Activated CD8-positive, alpha-beta T cell treated with anti-CD3 and anti-CD28 coated beads for 36 hours (primary cell): Measurements from ENCODE around the gene LPP. TPM values are rescaled to one million over a fixed set of nuclear protein-coding genes. Genes with fewer than 3 reads are reported as not detected.

Experiments
- ATAC-seq: fragments of 200-7000 bp; cut with Tn5 transposase; one replicate; pipeline ENCODE4 v1.10.0; 2021; ENCODE audit warnings: mild to moderate bottlenecking, moderate library complexity
- CTCF ChIA-PET: fragments of 350-600 bp; sonication (Branson Sonifier 250); formaldehyde crosslinking; loops from one replicate; lab custom pipeline; 2021; ENCODE audit warnings: antibody characterized with exemption; lab: Charles Lee
- POLR2A ChIA-PET: fragments of 350-600 bp; sonication (Branson Sonifier 250); formaldehyde crosslinking; loops from one replicate; lab custom pipeline; 2021; ENCODE audit warnings: antibody characterized with exemption; lab: Charles Lee
- DNase-seq: peaks from one replicate; pipeline ENCODE4 v3.0.0-alpha.2; 2020
- H3K27ac Mint-ChIP-seq: one replicate; pipeline ENCODE4 v1.8.0; 2021; ENCODE audit warnings: mild to moderate bottlenecking, mixed read lengths
- H3K27me3 Mint-ChIP-seq: one replicate; pipeline ENCODE4 v1.8.0; 2021; ENCODE audit warnings: mixed read lengths
- H3K36me3 Mint-ChIP-seq: one replicate; pipeline ENCODE4 v1.8.0; 2021; ENCODE audit warnings: low read depth, mixed read lengths
- H3K4me1 Mint-ChIP-seq: one replicate; pipeline ENCODE4 v1.8.0; 2021; ENCODE audit warnings: low read depth, mixed read lengths
- H3K4me3 Mint-ChIP-seq: one replicate; pipeline ENCODE4 v1.8.0; 2021; ENCODE audit warnings: mild to moderate bottlenecking, moderate library complexity, mixed read lengths
- H3K9me3 Mint-ChIP-seq: one replicate; pipeline ENCODE4 v1.8.0; 2021; ENCODE audit warnings: mixed read lengths
- intact Hi-C: fragments of 100-400 bp; cut with micrococcal nuclease; formaldehyde crosslinking; loops from one replicate; pipeline ENCODE4 v1.10.0; 2022
- total RNA-seq, 2 experiments: library from RNA; stranded (reverse); gene quantifications; one replicate each; pipeline ENCODE4 v1.2.3, GENCODE V29; 2021
- TF ChIP-seq, protein P1 (sequence below): fragments of 200-600 bp; IDR thresholded peaks from one replicate; pipeline ENCODE4 v1.8.0; 2022; ENCODE audit warnings: antibody characterized with exemption, mild to moderate bottlenecking

Gene LPP
- total RNA-seq, 2 experiments from 2014 or later, result 16.4 to 22.6 TPM

DNA sequence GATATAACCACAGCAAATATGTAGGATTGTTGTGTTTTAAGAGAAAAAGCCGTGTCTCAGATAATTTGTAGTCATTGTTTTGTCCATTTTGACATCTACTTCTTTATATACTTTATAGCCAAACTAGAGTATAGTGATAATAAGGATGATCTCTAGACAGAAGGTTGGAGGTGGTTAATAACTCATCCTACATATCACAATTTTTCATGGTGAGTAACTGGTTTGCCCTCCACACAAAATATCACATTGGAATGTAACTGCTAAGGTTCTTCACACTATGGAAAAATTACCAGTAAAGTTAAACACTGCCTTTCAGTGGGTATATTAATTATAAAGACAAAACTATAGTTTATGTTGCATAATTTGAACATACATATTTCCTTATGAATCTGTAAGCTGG is 380.7 kb downstream of the LPP start:
- no peaks in the 10 kb centered on the region for H3K9me3 Mint-ChIP-seq
- H3K4me1 Mint-ChIP-seq, result peaks cover 17% of the 10 kb centered on the region
- H3K36me3 Mint-ChIP-seq, result no peaks in the 10 kb centered on the region
- CTCF ChIA-PET, result interaction anchor here (1.7 kb wide), 1 partner anchor 19 kb away, joined by 5 read pairs; no protein-coding TSS in a partner anchor
- ATAC-seq (no peak), DNase-seq (no peak)
- no peak overlapping the region for H3K4me3 Mint-ChIP-seq
- POLR2A ChIA-PET, result no interaction called here
- intact Hi-C loops, result no loop called here
- TF ChIP-seq, protein P1, sequence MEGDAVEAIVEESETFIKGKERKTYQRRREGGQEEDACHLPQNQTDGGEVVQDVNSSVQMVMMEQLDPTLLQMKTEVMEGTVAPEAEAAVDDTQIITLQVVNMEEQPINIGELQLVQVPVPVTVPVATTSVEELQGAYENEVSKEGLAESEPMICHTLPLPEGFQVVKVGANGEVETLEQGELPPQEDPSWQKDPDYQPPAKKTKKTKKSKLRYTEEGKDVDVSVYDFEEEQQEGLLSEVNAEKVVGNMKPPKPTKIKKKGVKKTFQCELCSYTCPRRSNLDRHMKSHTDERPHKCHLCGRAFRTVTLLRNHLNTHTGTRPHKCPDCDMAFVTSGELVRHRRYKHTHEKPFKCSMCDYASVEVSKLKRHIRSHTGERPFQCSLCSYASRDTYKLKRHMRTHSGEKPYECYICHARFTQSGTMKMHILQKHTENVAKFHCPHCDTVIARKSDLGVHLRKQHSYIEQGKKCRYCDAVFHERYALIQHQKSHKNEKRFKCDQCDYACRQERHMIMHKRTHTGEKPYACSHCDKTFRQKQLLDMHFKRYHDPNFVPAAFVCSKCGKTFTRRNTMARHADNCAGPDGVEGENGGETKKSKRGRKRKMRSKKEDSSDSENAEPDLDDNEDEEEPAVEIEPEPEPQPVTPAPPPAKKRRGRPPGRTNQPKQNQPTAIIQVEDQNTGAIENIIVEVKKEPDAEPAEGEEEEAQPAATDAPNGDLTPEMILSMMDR, result no peak
- no peaks in the 10 kb centered on the region for H3K27me3 Mint-ChIP-seq
- H3K27ac Mint-ChIP-seq, result no peak overlapping the region

DNA sequence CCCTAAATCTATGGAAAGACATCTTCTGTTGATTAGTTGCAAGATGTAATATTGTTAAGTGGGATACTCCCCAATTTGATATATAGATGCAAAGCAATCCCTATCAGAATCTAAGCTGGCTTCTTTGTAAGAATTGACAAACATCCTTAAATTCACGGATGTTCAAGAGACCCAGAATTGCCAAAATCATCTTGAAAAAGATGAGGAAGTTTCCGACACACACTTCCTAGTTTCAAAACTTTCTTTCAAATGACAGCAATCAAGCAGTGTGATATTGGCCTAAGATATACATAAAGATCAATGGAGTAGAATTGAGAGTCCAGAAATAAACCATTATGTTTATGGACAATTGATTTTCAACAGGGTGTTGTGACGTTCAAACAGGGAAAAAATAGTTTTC is 383.6 kb downstream of the LPP start:
- Mint-ChIP-seq H3K4me3 (no peak overlapping the region), H3K9me3 (no peaks in the 10 kb centered on the region), H3K27ac (no peak overlapping the region), H3K36me3 (no peaks in the 10 kb centered on the region), H3K4me1 (peaks cover 18% of the 10 kb centered on the region), H3K27me3 (no peaks in the 10 kb centered on the region)
- TF ChIP-seq, protein P1, result no peak
- intact Hi-C loops, result no loop called here
- DNase-seq (no peak), ATAC-seq (no peak)
- ChIA-PET POLR2A (no interaction called here), CTCF (no interaction called here)

DNA sequence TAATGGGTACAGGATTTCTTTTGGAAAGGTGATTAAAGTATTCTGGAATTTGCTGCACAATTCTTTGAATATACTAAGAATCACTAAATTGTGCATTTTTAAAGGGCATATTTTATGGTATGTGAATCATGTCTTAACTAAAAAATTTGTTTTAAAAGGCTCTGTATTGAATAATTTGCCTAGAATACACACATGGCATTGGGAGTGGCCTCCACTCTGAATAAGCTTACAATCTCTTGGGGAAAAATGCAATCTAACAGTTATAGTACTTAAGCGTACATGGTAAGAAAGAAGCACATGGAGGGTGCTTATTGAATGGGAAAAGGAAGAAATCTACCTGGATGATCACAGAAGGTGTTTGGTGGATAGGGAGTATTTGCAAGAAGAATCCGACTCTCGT is 385.1 kb downstream of the LPP start:
- CTCF ChIA-PET, result no interaction called here
- POLR2A ChIA-PET, result interaction anchor here (1.0 kb wide), 1 partner anchor 18 kb away, joined by 3 read pairs; no protein-coding TSS in a partner anchor
- Mint-ChIP-seq H3K27ac (no peak overlapping the region), H3K9me3 (no peaks in the 10 kb centered on the region), H3K4me1 (peaks cover 9% of the 10 kb centered on the region), H3K27me3 (no peaks in the 10 kb centered on the region), H3K36me3 (no peaks in the 10 kb centered on the region), H3K4me3 (no peak overlapping the region)
- TF ChIP-seq, protein P1, result no peak
- no peak for DNase-seq
- ATAC-seq, result no peak
- intact Hi-C loops, result no loop called here

DNA sequence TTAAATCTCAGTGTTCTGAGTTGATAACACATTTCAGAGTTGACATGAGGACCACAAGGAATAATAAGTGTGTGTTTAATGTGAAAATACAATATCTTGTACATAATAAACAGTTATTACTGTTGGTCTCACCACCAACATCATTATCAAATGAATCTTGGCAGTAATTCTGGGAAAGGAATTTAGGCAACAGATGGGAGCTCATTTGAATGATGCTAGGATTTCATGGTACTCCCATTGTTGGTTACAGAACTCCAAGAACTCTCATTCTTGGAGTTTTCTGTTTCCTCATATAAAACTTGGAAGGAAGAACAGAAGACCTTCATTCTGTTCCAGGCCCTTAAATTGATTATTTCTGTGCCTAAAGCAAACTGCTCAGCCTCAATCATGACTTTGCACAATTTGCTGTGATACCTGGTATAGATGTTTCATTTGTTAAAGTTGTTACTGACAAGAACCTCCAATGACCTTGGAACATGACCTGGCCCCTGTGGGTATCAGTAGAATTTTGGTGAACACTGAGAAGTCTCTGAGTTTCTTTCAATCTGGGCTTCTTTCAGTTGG is 385.8 kb downstream of the LPP start:
- intact Hi-C loops, result no loop called here
- Mint-ChIP-seq H3K4me1 (peaks cover 9% of the 10 kb centered on the region), H3K27ac (no peak overlapping the region), H3K36me3 (no peaks in the 10 kb centered on the region), H3K9me3 (no peaks in the 10 kb centered on the region), H3K4me3 (no peak overlapping the region), H3K27me3 (no peaks in the 10 kb centered on the region)
- ChIA-PET CTCF (no interaction called here), POLR2A (interaction anchor here (1.0 kb wide), 1 partner anchor 17 kb away, joined by 3 read pairs; no protein-coding TSS in a partner anchor)
- ATAC-seq (no peak), DNase-seq (no peak)
- TF ChIP-seq, protein P1, result no peak

DNA sequence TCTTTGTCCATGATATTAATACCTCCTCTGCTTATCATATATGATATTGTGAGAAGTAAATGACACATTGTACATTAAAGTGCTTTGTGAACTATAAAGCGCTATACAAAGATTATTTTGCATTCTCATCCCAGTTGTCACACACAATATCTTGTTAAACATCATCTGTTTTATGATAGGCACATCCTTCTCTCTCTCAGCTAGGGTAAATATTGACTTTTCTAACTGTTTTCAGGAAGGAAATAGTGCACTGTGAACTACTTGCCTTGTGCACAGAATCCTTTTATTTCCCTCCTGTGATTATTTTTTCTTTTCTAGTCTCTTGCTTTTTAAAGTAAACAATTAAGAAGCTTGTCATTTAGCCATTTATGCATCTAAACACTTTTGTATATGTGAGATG is 388.2 kb downstream of the LPP start:
- TF ChIP-seq, protein P1, result no peak
- ChIA-PET CTCF (interaction anchor here (0.7 kb wide), 1 partner anchor 86 kb away, joined by 3 read pairs; no protein-coding TSS in a partner anchor), POLR2A (no interaction called here)
- Mint-ChIP-seq H3K27ac (no peak overlapping the region), H3K9me3 (no peaks in the 10 kb centered on the region), H3K4me1 (peaks cover 9% of the 10 kb centered on the region), H3K36me3 (no peaks in the 10 kb centered on the region), H3K27me3 (no peaks in the 10 kb centered on the region), H3K4me3 (no peak overlapping the region)
- no peak for ATAC-seq
- DNase-seq, result no peak
- intact Hi-C loops, result no loop called here
